ENCODE measurements around the gene NFIC. TPM values are rescaled to one million over a fixed set of nuclear protein-coding genes. Genes with fewer than 3 reads are reported as not detected.

The NFIC gene
- total RNA-seq, 4 donors from 2014 or later, result 34.7 to 191 (median 64.9) TPM

DNA sequence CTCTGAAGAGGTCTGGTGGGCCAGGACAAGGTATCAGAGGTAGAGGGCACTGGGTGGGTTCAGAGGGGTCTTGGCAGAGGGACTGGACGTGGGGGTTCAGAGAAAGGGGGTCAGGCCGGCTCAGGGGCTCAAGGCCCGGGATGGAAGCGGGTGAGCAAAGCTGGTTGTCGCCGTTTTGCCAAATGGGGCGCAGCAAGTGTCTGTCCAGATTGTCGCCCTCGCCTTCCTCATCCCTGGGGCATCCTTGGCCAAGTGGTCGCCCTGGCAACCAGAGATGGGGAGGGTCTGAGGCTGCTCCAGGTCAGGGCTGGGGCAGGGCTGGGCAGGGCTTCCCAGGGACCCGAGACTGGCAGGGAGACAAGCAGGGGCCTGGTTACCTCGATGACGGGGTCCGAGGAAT lies 127.3 kb downstream of the NFIC start:
- no peaks in the 10 kb centered on the region for H3K9me3 ChIP-seq
- no peak overlapping the region for H3K4me3 ChIP-seq
- H3K27me3 ChIP-seq, result no peaks in the 10 kb centered on the region
- H3K27ac ChIP-seq, result no peak overlapping the region
- TF ChIP-seq, protein P1, sequence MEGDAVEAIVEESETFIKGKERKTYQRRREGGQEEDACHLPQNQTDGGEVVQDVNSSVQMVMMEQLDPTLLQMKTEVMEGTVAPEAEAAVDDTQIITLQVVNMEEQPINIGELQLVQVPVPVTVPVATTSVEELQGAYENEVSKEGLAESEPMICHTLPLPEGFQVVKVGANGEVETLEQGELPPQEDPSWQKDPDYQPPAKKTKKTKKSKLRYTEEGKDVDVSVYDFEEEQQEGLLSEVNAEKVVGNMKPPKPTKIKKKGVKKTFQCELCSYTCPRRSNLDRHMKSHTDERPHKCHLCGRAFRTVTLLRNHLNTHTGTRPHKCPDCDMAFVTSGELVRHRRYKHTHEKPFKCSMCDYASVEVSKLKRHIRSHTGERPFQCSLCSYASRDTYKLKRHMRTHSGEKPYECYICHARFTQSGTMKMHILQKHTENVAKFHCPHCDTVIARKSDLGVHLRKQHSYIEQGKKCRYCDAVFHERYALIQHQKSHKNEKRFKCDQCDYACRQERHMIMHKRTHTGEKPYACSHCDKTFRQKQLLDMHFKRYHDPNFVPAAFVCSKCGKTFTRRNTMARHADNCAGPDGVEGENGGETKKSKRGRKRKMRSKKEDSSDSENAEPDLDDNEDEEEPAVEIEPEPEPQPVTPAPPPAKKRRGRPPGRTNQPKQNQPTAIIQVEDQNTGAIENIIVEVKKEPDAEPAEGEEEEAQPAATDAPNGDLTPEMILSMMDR (IDR thresholded peaks at IDR 0.05), result no peak
- no peak for TF ChIP-seq POLR2A (IDR thresholded peaks at IDR 0.05)
- no peak for DNase-seq
- peaks cover 0 to 43% (median 0%) of the 10 kb centered on the region in 3 donors for H3K36me3 ChIP-seq
- no peaks in the 10 kb centered on the region for H3K4me1 ChIP-seq

DNA sequence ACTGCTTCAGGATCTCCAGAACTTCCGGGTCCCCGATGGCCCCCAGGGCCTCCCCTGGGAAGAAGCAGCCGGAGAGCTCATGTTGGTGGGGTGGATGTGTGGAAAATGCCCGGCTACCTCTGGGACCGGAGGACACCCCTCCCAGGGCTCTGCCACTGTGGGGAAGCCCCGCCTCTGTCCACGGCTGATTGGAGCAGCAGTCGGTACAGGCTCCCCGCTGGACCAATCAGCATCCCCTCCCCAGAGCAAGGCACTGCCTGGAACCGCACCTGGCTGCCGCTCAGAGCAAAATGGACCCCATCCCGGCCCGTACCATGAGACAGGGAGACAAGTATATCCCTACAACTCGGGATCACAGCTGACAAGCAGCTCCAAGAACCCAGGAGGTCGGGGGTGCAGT lies 127.7 kb downstream of the NFIC start:
- no peaks in the 10 kb centered on the region for H3K9me3 ChIP-seq
- DNase-seq, result no peak
- H3K4me1 ChIP-seq, result peaks cover 0 to 3% (median 0%) of the 10 kb centered on the region in 4 donors
- peaks cover 0 to 43% (median 0%) of the 10 kb centered on the region in 3 donors for H3K36me3 ChIP-seq
- H3K27me3 ChIP-seq, result no peaks in the 10 kb centered on the region
- TF ChIP-seq, protein P1 (IDR thresholded peaks at IDR 0.05), result no peak
- no peak for TF ChIP-seq POLR2A (IDR thresholded peaks at IDR 0.05)
- no peak overlapping the region for H3K4me3 ChIP-seq
- H3K27ac ChIP-seq, result no peak overlapping the region

DNA sequence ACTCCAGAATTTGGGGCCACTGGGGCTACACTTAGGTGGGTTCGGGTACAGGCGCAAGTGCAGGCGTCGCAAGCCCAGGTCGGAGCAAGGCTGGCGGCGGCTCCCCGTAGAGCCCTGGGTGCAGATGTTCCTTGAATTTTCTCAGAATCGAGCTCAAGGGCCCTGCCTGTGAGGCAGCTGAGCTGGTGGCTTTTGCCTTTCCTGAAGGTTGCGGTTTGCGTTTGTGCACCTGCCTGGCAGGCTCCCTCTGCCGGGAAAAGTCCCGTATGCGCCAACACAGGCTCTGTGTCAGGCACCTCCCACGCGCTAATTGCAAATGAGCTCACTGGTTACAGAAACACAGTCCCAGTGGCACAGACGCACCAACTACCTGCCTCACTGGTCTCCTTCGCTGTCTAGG lies 128.2 kb downstream of the NFIC start:
- TF ChIP-seq, protein P1 (IDR thresholded peaks at IDR 0.05), result no peak
- TF ChIP-seq POLR2A (IDR thresholded peaks at IDR 0.05), result no peak
- Histone ChIP-seq H3K4me3 (no peak overlapping the region), H3K9me3 (no peaks in the 10 kb centered on the region), H3K36me3 (peaks cover 0 to 43% (median 0%) of the 10 kb centered on the region in 3 donors), H3K27me3 (no peaks in the 10 kb centered on the region), H3K4me1 (peaks cover 0 to 8% (median under 1%) of the 10 kb centered on the region in 4 donors), H3K27ac (no peak overlapping the region)
- no peak for DNase-seq

DNA sequence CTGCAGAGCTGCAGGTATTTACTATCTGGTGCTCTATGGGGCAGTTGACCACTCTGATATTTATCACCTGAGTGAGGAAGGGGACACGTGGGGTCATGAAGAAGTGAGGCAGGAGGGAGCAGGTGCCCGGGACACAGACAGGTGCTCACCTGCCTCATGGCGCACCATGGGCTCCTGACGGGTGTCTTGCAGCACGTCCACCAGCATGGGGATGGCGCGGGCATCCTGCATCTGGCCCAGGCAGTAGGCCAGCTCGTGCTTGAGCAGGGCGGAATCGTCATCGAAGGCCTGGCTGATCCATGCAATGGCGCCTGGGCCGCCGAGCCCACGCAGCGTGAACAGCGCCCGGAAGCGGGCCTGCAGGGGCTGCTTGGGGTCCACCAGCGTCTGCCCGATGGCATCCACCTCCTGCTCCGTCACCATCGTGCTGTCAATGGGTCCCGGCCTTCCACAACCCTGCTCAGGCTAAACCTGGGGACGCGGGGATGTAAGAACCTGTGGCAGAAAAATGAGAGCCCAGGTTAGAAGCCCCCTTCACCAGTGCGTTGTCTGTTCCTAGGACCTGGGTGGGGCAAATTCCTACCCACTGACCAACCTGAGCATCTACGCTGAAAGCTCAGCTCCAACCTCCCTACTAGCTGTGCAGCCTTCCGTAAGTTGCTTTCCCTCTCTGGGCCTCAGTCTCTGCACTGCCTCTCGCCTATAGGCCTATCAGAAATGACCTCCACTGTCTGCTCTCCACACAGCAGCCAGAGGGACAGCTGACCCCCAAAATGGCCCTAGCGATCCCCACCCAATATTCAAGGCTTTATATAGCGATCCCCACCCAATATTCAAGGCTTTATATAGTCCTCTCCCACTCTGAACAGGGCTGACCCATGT lies 130.2 kb downstream of the NFIC start:
- DNase-seq, result no peak
- Histone ChIP-seq H3K36me3 (peaks cover 0 to 37% (median 0%) of the 10 kb centered on the region in 3 donors), H3K4me1 (peaks cover 0 to 13% (median 4%) of the 10 kb centered on the region in 4 donors), H3K27ac (no peak overlapping the region), H3K4me3 (no peak overlapping the region), H3K9me3 (no peaks in the 10 kb centered on the region), H3K27me3 (no peaks in the 10 kb centered on the region)
- TF ChIP-seq, protein P1 (IDR thresholded peaks at IDR 0.05), result no peak
- no peak for TF ChIP-seq POLR2A (IDR thresholded peaks at IDR 0.05)

DNA sequence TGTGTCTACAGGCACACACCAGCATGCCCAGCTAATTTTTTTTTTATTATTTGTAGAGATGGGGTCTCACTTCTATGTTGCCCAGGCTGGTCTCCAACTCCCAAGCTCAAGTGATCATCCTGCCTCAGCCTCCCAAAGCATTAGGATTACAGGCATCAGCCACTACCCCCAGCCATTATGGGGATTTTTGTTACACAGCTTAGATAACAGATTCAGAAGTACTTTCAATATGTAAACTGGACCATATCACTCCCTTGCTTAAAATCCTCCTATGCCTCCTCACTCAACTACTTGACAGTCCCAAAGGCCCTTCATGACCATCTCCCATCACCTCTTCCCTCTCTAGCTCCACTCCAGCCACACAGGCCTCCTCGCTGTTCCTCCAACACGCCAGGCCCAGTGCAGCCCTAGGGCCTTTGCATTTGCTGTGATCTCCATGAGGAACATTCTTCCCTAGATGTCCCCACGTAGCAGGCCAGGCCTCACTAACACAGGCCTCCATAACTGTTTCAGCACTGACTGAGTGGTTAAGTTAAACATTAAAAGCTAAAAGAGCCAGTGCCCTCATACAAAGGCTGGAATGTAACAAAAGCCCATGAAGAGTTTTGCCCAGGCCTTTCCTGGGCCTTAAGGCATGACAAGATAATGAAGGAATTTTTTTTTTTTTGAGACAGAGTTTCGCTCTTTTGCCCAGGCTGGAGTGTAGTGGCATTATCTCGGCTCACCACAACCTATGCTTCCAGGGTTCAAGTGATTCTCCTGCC lies 131.6 kb downstream of the NFIC start:
- TF ChIP-seq, protein P1 (IDR thresholded peaks at IDR 0.05), result no peak
- H3K27me3 ChIP-seq, result no peaks in the 10 kb centered on the region
- no peaks in the 10 kb centered on the region for H3K9me3 ChIP-seq
- peaks cover 0 to 24% (median 0%) of the 10 kb centered on the region in 3 donors for H3K36me3 ChIP-seq
- no peak overlapping the region for H3K27ac ChIP-seq
- no peak overlapping the region for H3K4me3 ChIP-seq
- DNase-seq, result no peak
- H3K4me1 ChIP-seq, result peaks cover 0 to 13% (median 4%) of the 10 kb centered on the region in 4 donors

Data from Peyer's patch (tissue), 4 donors.